Keratinocyte (primary cell): ENCODE measurements around the gene STAT3. TPM values are rescaled to one million over a fixed set of nuclear protein-coding genes. Genes with fewer than 3 reads are reported as not detected.

ENCODE experiments used
- DNase-seq: peaks from one replicate; pipeline ENCODE4 v3.0.0-alpha.2; 2011; ENCODE audit warnings: low read depth, missing footprints, low spot score
- FAIRE-seq: peaks from 2 replicates; lab custom pipeline; 2011; peaks lifted over from hg19 to GRCh38; lab: Jason Lieb, UNC
- H2AFZ ChIP-seq: 2 replicates; pipeline ENCODE4 v1.6.0; 2012; ENCODE audit warnings: low read length, control low read depth, inconsistent platforms; ENCODE audit not compliant: control insufficient read depth
- H3K27ac ChIP-seq: 2 replicates; pipeline ENCODE4 v1.5.1; 2011; ENCODE audit warnings: low read length; ENCODE audit not compliant: control insufficient read depth, insufficient read depth
- H3K27me3 ChIP-seq: 3 replicates; pipeline ENCODE4 v1.6.0; 2011; ENCODE audit warnings: low read length; ENCODE audit not compliant: control insufficient read depth, insufficient read depth; ENCODE audit errors: extremely low read depth
- H3K36me3 ChIP-seq, 2 experiments: 2 replicates in 1 of 2; 3 replicates in 1 of 2; pipeline ENCODE4 v1.5.1; 2011; ENCODE audit warnings: low read length in 2 of 2, mild to moderate bottlenecking in 1 of 2; ENCODE audit not compliant: control insufficient read depth in 2 of 2, insufficient read depth in 2 of 2; ENCODE audit errors: extremely low read depth in 1 of 2
- H3K4me1 ChIP-seq: 3 replicates; pipeline ENCODE4 v1.5.1; 2011; ENCODE audit warnings: low read length; ENCODE audit not compliant: control insufficient read depth, insufficient read depth; ENCODE audit errors: extremely low read depth
- H3K4me2 ChIP-seq: 3 replicates; pipeline ENCODE4 v1.6.0; 2011; ENCODE audit warnings: low read depth, low read length; ENCODE audit not compliant: control insufficient read depth, insufficient read depth; ENCODE audit errors: extremely low read depth
- H3K4me3 ChIP-seq, 3 experiments: fragments of 200-600 bp in 1 of 3; sonication (generic) in 1 of 3; 2 replicates in 2 of 3; 3 replicates in 1 of 3; pipeline ENCODE4 v1.5.1; 2011 to 2016; ENCODE audit warnings: low read length in 3 of 3, mild to moderate bottlenecking in 3 of 3, control low read depth in 2 of 3, inconsistent platforms in 1 of 3, low read depth in 1 of 3, mixed read lengths in 1 of 3, mixed run types in 1 of 3, moderate library complexity in 1 of 3; ENCODE audit not compliant: control insufficient read depth in 2 of 3, insufficient read depth in 2 of 3; ENCODE audit errors: extremely low read depth in 1 of 3
- H3K79me2 ChIP-seq: 2 replicates; pipeline ENCODE4 v1.6.0; 2012; ENCODE audit warnings: low read length; ENCODE audit not compliant: control insufficient read depth, insufficient read depth
- H3K9ac ChIP-seq: 3 replicates; pipeline ENCODE4 v1.6.0; 2011; ENCODE audit warnings: low read length; ENCODE audit not compliant: control insufficient read depth, insufficient read depth; ENCODE audit errors: extremely low read depth
- H3K9me1 ChIP-seq: 3 replicates; pipeline ENCODE4 v1.6.0; 2011; ENCODE audit warnings: low read length; ENCODE audit not compliant: control insufficient read depth, insufficient read depth; ENCODE audit errors: extremely low read depth
- H3K9me3 ChIP-seq: 2 replicates; pipeline ENCODE4 v1.5.1; 2012; ENCODE audit warnings: low read depth, low read length; ENCODE audit not compliant: control insufficient read depth
- H4K20me1 ChIP-seq: 3 replicates; pipeline ENCODE4 v1.6.0; 2011; ENCODE audit warnings: low read length; ENCODE audit not compliant: control insufficient read depth, insufficient read depth; ENCODE audit errors: extremely low read depth
- EZH2 ChIP-seq: IDR thresholded peaks from one replicate; pipeline ENCODE4 v1.6.1; 2012; ENCODE audit warnings: inconsistent platforms, mild to moderate bottlenecking, low read length, moderate library complexity
- dilution Hi-C: fragments of 300-500 bp; cut with MboI; formaldehyde crosslinking; loops from one replicate; pipeline ENCODE4 v1.7.0; 2020; ENCODE audit warnings: low sequenced_read_pairs; ENCODE audit not compliant: extremely low pct_ligation_motif_present
- polyA plus RNA-seq, 5 experiments: library from polyadenylated mRNA; depleted of rRNA in 3 of 5; stranded (reverse) in 3 of 5; stranded (forward) in 1 of 5; unstranded in 1 of 5; fragments of >200 nt; gene quantifications; 1 replicate in 1 of 5; 2 replicates in 3 of 5; 3 replicates in 1 of 5; pipeline versions ENCODE4 v1.2.1 to v1.2.3, GENCODE V29; 2011 to 2012; ENCODE audit warnings: missing spikeins in 2 of 5, low read depth in 1 of 5, low replicate concordance in 1 of 5
- TF ChIP-seq, protein P1 (sequence below), 3 experiments: IDR thresholded peaks in 1 of 3; conservative IDR thresholded peaks in 1 of 3; optimal IDR thresholded peaks in 1 of 3; 2 replicates in 2 of 3; 3 replicates in 1 of 3; pipeline versions ENCODE3 to v1.5.1; 2011; ENCODE audit warnings: low read length in 3 of 3, mild to moderate bottlenecking in 3 of 3, moderate library complexity in 2 of 3, control low read depth in 1 of 3, inconsistent platforms in 1 of 3; ENCODE audit not compliant: insufficient read depth in 2 of 3; ENCODE audit errors: extremely low read depth in 1 of 3

The STAT3 gene
- polyA plus RNA-seq, 1 donor (not counting 4 experiments of a cell fraction or from before 2014, with no cell fraction given): 37.4 TPM

DNA sequence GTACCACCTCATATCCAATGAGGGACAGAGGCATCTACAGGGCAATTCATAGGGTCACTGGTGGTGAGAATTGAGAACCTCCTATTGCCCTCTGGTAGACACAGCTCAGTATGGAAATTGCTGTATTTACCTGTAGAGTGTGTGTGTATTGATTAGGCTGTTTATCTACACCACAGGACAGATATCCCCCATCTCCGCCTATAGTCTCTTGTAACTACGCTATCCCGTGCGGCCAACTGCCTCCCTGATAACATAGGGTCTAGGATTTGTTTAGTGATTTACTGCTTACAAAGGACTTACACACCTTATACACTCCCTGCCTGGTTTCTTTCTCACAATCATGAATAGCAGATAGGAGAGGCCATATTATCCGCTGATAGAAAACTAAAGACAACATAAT lies 1.7 kb upstream of the STAT3 start:
- no peak overlapping the region for H3K27ac ChIP-seq
- no peaks in the 10 kb centered on the region for H3K9me3 ChIP-seq
- H3K36me3 ChIP-seq: no peaks in the 10 kb centered on the region
- dilution Hi-C loops: no loop called here
- H3K4me1 ChIP-seq: peaks cover 15% of the 10 kb centered on the region
- no peaks in the 10 kb centered on the region for H3K27me3 ChIP-seq
- no peak overlapping the region for H3K4me2 ChIP-seq
- H2AFZ ChIP-seq: no peak overlapping the region
- no peak for FAIRE-seq
- no peak overlapping the region for H3K4me3 ChIP-seq
- H3K9me1 ChIP-seq: no peaks in the 10 kb centered on the region
- TF ChIP-seq, protein P1, sequence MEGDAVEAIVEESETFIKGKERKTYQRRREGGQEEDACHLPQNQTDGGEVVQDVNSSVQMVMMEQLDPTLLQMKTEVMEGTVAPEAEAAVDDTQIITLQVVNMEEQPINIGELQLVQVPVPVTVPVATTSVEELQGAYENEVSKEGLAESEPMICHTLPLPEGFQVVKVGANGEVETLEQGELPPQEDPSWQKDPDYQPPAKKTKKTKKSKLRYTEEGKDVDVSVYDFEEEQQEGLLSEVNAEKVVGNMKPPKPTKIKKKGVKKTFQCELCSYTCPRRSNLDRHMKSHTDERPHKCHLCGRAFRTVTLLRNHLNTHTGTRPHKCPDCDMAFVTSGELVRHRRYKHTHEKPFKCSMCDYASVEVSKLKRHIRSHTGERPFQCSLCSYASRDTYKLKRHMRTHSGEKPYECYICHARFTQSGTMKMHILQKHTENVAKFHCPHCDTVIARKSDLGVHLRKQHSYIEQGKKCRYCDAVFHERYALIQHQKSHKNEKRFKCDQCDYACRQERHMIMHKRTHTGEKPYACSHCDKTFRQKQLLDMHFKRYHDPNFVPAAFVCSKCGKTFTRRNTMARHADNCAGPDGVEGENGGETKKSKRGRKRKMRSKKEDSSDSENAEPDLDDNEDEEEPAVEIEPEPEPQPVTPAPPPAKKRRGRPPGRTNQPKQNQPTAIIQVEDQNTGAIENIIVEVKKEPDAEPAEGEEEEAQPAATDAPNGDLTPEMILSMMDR (optimal IDR thresholded peaks at IDR 0.05 in 1 of 3, IDR thresholded peaks at IDR 0.05 in 1 of 3, conservative IDR thresholded peaks at IDR 0.05 in 1 of 3; ENCODE audit: extremely low read depth in 1 of 3, insufficient read depth in 2 of 3, low read length in 3 of 3): no peak
- H3K9ac ChIP-seq: no peak overlapping the region
- H3K79me2 ChIP-seq: peaks cover 29% of the 10 kb centered on the region
- no peak for DNase-seq
- peaks cover 4% of the 10 kb centered on the region for H4K20me1 ChIP-seq

DNA sequence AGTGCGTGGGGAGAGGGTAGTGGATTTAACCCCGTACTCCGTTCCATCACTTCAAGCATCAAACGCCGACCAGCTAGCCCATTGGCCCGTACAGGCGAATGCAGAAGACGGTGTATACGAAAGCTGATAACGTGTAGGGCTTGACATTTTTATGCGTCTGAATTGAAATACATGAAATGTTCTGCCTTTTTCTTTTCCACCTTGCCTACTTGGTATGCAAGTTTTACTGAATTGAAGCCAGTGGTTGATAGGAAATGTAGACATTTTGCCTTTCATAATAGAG lies 834 bp upstream of the STAT3 start:
- Histone ChIP-seq H2AFZ (peak overlapping the region; percentile 93), H3K9ac (peak overlapping the region; percentile 70), H3K27me3 (no peaks in the 10 kb centered on the region), H3K36me3 (no peaks in the 10 kb centered on the region), H4K20me1 (peaks cover 4% of the 10 kb centered on the region), H3K4me1 (peaks cover 15% of the 10 kb centered on the region), H3K79me2 (peaks cover 37% of the 10 kb centered on the region), H3K27ac (peak overlapping the region; percentile 85), H3K9me1 (no peaks in the 10 kb centered on the region), H3K4me3 (peak overlapping the region; percentile 29 to 80 (median 51)), H3K4me2 (peak overlapping the region; percentile 97), H3K9me3 (no peaks in the 10 kb centered on the region)
- TF ChIP-seq, protein P1 (optimal IDR thresholded peaks at IDR 0.05 in 1 of 3, IDR thresholded peaks at IDR 0.05 in 1 of 3, conservative IDR thresholded peaks at IDR 0.05 in 1 of 3; ENCODE audit: extremely low read depth in 1 of 3, insufficient read depth in 2 of 3, low read length in 3 of 3): no peak
- TF ChIP-seq EZH2: no peak
- no peak for FAIRE-seq
- no peak for DNase-seq
- dilution Hi-C loops: no loop called here
